CD8-positive, alpha-beta memory T cell (primary cell): ENCODE results near the gene SOX10. TPM values are rescaled to one million over a fixed set of nuclear protein-coding genes. Genes with fewer than 3 reads are reported as not detected.
"Not testable (repeated sequence)": the region's sequence is repeated elsewhere in the genome, so short reads cannot be mapped to it uniquely, and the experiment has no call there.

ENCODE experiments used
- CTCF ChIA-PET: fragments of 350-600 bp; sonication (Branson Sonifier 250); formaldehyde crosslinking; loops from one replicate; lab custom pipeline; 2021; ENCODE audit warnings: antibody characterized with exemption; lab: Charles Lee
- POLR2A ChIA-PET: fragments of 350-600 bp; sonication (Branson Sonifier 250); formaldehyde crosslinking; loops from one replicate; lab custom pipeline; 2021; ENCODE audit warnings: antibody characterized with exemption; lab: Charles Lee
- DNase-seq, 5 donors: peaks; one replicate each; pipeline versions ENCODE4 v3.0.0 to v3.0.0-alpha.2; 2020 to 2022; ENCODE audit warnings: mixed read lengths in 1 of 5
- H3K27ac ChIP-seq: one replicate; pipeline ENCODE4 v1.7.0; 2013; ENCODE audit warnings: low read depth, mild to moderate bottlenecking, low read length, moderate library complexity
- H3K27me3 ChIP-seq: 2 replicates; pipeline ENCODE4 v1.7.0; 2013; ENCODE audit warnings: low read length, mild to moderate bottlenecking; ENCODE audit not compliant: insufficient read depth, poor library complexity, severe bottlenecking
- H3K36me3 ChIP-seq: 2 replicates; pipeline ENCODE4 v1.7.0; 2013; ENCODE audit warnings: mild to moderate bottlenecking, low read length, moderate library complexity; ENCODE audit not compliant: insufficient read depth
- H3K4me1 ChIP-seq: 2 replicates; pipeline ENCODE4 v1.7.0; 2013; ENCODE audit warnings: mild to moderate bottlenecking, low read length, moderate library complexity; ENCODE audit not compliant: insufficient read depth
- H3K4me3 ChIP-seq: 2 replicates; pipeline ENCODE4 v1.7.0; 2013; ENCODE audit warnings: mild to moderate bottlenecking, low read length
- H3K9me3 ChIP-seq: 2 replicates; pipeline ENCODE4 v1.7.0; 2013; ENCODE audit warnings: mild to moderate bottlenecking, low read length
- H3K27ac Mint-ChIP-seq, 8 donors: one replicate each; pipeline ENCODE4 v1.8.0; 2020 to 2021; ENCODE audit warnings: mixed read lengths in 8 of 8, mild to moderate bottlenecking in 6 of 8, inconsistent platforms in 3 of 8, moderate library complexity in 3 of 8
- H3K27me3 Mint-ChIP-seq, 2 donors: one replicate each; pipeline ENCODE4 v1.8.0; 2020 to 2021; ENCODE audit warnings: mixed read lengths in 2 of 2, mild to moderate bottlenecking in 1 of 2, moderate library complexity in 1 of 2
- H3K36me3 Mint-ChIP-seq, 3 donors: one replicate each; pipeline ENCODE4 v1.8.0; 2020 to 2021; ENCODE audit warnings: mixed read lengths in 3 of 3, inconsistent platforms in 1 of 3, mild to moderate bottlenecking in 1 of 3
- H3K4me1 Mint-ChIP-seq, 3 donors: one replicate each; pipeline ENCODE4 v1.8.0; 2020 to 2021; ENCODE audit warnings: mixed read lengths in 3 of 3, inconsistent platforms in 1 of 3, mild to moderate bottlenecking in 1 of 3
- H3K4me3 Mint-ChIP-seq, 7 donors: one replicate each; pipeline ENCODE4 v1.8.0; 2020 to 2021; ENCODE audit warnings: mixed read lengths in 7 of 7, mild to moderate bottlenecking in 6 of 7, moderate library complexity in 4 of 7, inconsistent platforms in 2 of 7
- H3K9me3 Mint-ChIP-seq, 5 donors: one replicate each; pipeline ENCODE4 v1.8.0; 2020 to 2022; ENCODE audit warnings: mixed read lengths in 5 of 5, mild to moderate bottlenecking in 3 of 5, moderate library complexity in 2 of 5, inconsistent platforms in 1 of 5
- polyA plus RNA-seq: library from polyadenylated mRNA; unstranded; fragments of 300-500 nt; fragmentation: Illumina TruSeq; gene quantifications from one replicate; pipeline ENCODE4 v1.2.3, GENCODE V29; 2021
- total RNA-seq, 2 experiments: library from RNA; stranded (reverse); gene quantifications; one replicate each; pipeline ENCODE4 v1.2.3, GENCODE V29; 2021

Gene SOX10
- total and polyA plus RNA-seq, 3 experiments from 2014 or later: not detected

DNA sequence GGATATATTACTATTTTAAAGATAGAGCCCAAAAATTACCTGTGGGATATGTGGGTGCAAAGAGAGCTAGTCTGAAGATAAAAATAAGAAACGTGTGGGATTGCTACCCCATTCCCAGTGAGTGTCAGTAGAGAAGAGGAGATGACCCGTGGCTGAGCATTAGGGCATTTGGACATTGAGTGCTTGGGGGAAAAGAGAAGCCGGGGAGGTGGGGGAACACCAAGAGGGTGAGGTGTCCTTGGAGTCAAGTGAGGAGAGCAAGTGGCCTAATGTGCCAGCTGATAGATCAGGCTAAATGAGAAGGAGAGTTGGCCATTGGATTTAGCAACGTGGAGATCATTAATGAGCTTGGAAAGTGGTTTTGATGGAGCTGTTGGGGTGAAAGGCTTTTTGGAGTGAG, 29.7 kb downstream of the SOX10 start:
- Mint-ChIP-seq H3K4me1 (peaks cover 47 to 57% (median 52%) of the 10 kb centered on the region in 3 donors), H3K9me3 (no peaks in the 10 kb centered on the region), H3K4me3 (peak overlapping the region; percentile 94 to 100 (median 99)), H3K27ac (peak overlapping the region in 7 of 8 donors; percentile 47 to 98 (median 70)), H3K27me3 (peaks cover 8 to 12% of the 10 kb centered on the region in 2 donors), H3K36me3 (peaks cover 11 to 43% (median 29%) of the 10 kb centered on the region in 3 donors)
- H3K27me3 ChIP-seq: peaks cover 5% of the 10 kb centered on the region
- H3K4me1 ChIP-seq: peaks cover 17% of the 10 kb centered on the region
- no peak for DNase-seq
- peak overlapping the region; percentile 77 for H3K27ac ChIP-seq
- H3K9me3 ChIP-seq: no peaks in the 10 kb centered on the region
- CTCF ChIA-PET: interaction anchor here (0.7 to 2.0 kb wide), 5 partner anchors 11 to 137 kb away, joined by 3 to 7 read pairs (median 4); no protein-coding TSS in a partner anchor
- POLR2A ChIA-PET: interaction anchor here (0.6 to 1.2 kb wide), 3 partner anchors 49 to 143 kb away, joined by 3 to 4 read pairs (median 4); partner anchors contain the start of gene MICALL1
- peaks cover 21% of the 10 kb centered on the region for H3K36me3 ChIP-seq
- H3K4me3 ChIP-seq: no peak overlapping the region

DNA sequence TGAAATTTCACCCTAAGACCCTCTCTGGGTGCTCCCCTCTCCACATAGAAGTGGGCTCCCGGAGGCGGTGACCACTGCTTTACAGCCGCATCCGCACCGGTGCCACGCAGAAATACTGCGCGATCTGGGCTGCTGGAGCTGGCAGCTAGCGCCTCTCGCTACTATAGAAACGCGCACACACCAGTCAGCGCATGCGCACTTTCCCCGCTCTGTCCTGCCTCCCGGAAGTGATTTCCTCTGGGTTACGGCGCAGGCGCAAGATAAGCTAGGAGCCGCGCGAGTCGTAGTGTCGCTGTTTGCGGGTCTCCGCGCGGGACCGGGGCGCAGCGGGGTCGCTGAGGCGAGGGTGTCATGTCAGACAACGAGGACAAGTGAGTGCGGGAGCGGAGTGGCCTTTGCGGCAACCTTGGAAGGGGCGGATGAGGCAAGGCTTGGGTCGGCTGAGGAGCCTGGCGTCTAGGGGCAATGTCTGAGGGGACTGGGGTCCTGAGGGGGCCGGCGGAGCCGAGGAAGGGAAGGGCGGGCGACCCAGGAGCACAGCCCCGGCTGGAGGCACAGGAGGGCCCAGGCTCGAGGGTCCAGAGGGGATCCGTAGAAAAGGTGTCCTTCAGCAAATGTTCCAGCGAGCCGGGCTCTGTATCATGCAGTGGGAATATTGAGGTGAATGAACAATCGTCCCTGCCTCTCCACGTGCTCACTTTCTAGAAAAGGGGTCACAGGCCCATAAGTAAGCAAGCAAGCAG, 30.7 kb downstream of the SOX10 start, which contains the start of the genes C22orf23 and POLR2F:
TSS of gene C22orf23 (minus strand) at position 165 of the 743 bp plus-strand sequence. CDS start 452 bp downstream, outside the sequence.
TSS of gene POLR2F (plus strand) at position 263 of the 743 bp plus-strand sequence. CDS start at position 352, 89 bp downstream.
- H3K4me3 ChIP-seq: peak within 1 kb of the TSS; percentile 93
- peak within 1 kb of the TSS; percentile 70 to 100 (median 98) for H3K27ac Mint-ChIP-seq
- peaks cover 8 to 12% of the 10 kb centered on the region in 2 donors for H3K27me3 Mint-ChIP-seq
- peaks cover 13% of the 10 kb centered on the region for H3K36me3 ChIP-seq
- peaks cover 4 to 32% (median 19%) of the 10 kb centered on the region in 3 donors for H3K36me3 Mint-ChIP-seq
- H3K9me3 ChIP-seq: no peaks in the 10 kb centered on the region
- peak within 1 kb of the TSS; percentile 77 for H3K27ac ChIP-seq
- ChIA-PET CTCF (interaction anchor here (1.3 to 2.0 kb wide), 6 partner anchors 12 to 136 kb away, joined by 3 to 7 read pairs (median 4); partner anchors contain the start of gene MICALL1), POLR2A (interaction anchor here (0.5 to 1.2 kb wide), 5 partner anchors 18 to 142 kb away, joined by 3 to 4 read pairs (median 4); partner anchors contain the start of gene MICALL1)
- peaks cover 5% of the 10 kb centered on the region for H3K27me3 ChIP-seq
- H3K4me1 ChIP-seq: peaks cover 17% of the 10 kb centered on the region
- H3K4me1 Mint-ChIP-seq: peaks cover 43 to 50% (median 49%) of the 10 kb centered on the region in 3 donors
- peak within 1 kb of the TSS; percentile 94 to 100 (median 99) for H3K4me3 Mint-ChIP-seq
- peak; percentile 94 to 98 (median 96) for DNase-seq
- H3K9me3 Mint-ChIP-seq: no peaks in the 10 kb centered on the region

DNA sequence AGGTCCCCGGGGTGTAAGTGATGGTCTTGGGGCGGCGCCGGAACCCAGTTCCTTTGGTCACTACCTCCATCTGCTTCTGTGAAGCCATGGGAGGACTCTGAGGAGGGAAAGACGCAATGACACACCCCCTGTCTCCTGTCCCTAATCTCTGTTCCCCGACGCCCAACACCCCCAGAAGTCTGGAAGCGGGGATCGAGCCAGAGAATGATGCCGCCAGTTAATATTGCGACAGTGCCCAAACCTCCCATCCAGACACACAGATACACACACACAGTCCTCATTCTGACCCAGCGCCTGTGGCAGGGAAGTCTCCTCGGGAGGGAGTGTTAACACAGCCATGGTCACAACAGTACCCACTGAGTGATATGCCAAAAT, 31.3 kb downstream of the SOX10 start:
- H3K27ac Mint-ChIP-seq: peak overlapping the region in 7 of 8 donors; percentile 63 to 100 (median 98)
- Histone ChIP-seq H3K4me3 (peak overlapping the region; percentile 93), H3K4me1 (peaks cover 17% of the 10 kb centered on the region), H3K9me3 (no peaks in the 10 kb centered on the region), H3K27me3 (peaks cover 5% of the 10 kb centered on the region), H3K36me3 (peaks cover 10% of the 10 kb centered on the region), H3K27ac (peak overlapping the region; percentile 77)
- H3K9me3 Mint-ChIP-seq: no peaks in the 10 kb centered on the region
- peaks cover 41 to 47% (median 45%) of the 10 kb centered on the region in 3 donors for H3K4me1 Mint-ChIP-seq
- no peak for DNase-seq
- peaks cover 4 to 28% (median 16%) of the 10 kb centered on the region in 3 donors for H3K36me3 Mint-ChIP-seq
- peak overlapping the region; percentile 94 to 100 (median 99) for H3K4me3 Mint-ChIP-seq
- POLR2A ChIA-PET: interaction anchor here (0.6 kb wide), 1 partner anchor 18 kb away, joined by 4 read pairs; no protein-coding TSS in a partner anchor
- peaks cover 8 to 12% of the 10 kb centered on the region in 2 donors for H3K27me3 Mint-ChIP-seq
- CTCF ChIA-PET: interaction anchor here (1.3 to 2.0 kb wide), 4 partner anchors 13 to 135 kb away, joined by 3 to 7 read pairs (median 4); partner anchors contain the start of gene MICALL1

DNA sequence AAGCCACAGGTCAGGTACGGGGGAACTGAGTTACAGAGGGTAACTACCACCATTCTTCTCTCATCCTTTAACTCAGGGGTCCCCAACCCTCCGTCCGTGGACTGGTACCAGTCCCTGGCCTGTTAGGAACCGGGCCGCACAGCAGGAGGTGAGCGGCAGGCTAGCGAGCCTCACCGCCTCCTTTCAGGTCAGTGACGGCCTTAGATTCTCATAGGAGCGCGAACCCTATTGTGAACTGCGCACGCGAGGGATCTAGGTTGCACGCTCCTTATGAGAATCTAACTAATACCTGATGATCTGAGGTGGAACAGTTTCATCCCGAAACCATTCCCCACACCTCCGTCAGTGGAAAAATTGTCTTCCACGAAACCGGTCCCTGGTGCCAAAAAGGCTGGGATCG, 31.7 kb downstream of the SOX10 start:
- DNase-seq, H3K9me3 Mint-ChIP-seq, H3K27me3 ChIP-seq, H3K9me3 ChIP-seq, H3K27ac ChIP-seq, H3K36me3 ChIP-seq: not testable (repeated sequence)
- Mint-ChIP-seq H3K27ac (peak overlapping the region in 6 of 8 donors; percentile 36 to 98 (median 58)), H3K36me3 (peaks cover 4 to 24% (median 14%) of the 10 kb centered on the region in 3 donors), H3K27me3 (peaks cover 9 to 12% of the 10 kb centered on the region in 2 donors), H3K4me1 (peaks cover 38 to 44% (median 42%) of the 10 kb centered on the region in 3 donors), H3K4me3 (peak overlapping the region; percentile 94 to 100 (median 99))
- Histone ChIP-seq H3K4me3 (peak overlapping the region; percentile 93), H3K4me1 (peaks cover 17% of the 10 kb centered on the region)
- POLR2A ChIA-PET: interaction anchor here (0.6 kb wide), 1 partner anchor 602 kb away, joined by 4 read pairs; no protein-coding TSS in a partner anchor
- CTCF ChIA-PET: interaction anchor here (1.2 to 1.4 kb wide), 4 partner anchors 12 to 47 kb away, joined by 3 to 4 read pairs (median 3); partner anchors contain the start of gene MICALL1

DNA sequence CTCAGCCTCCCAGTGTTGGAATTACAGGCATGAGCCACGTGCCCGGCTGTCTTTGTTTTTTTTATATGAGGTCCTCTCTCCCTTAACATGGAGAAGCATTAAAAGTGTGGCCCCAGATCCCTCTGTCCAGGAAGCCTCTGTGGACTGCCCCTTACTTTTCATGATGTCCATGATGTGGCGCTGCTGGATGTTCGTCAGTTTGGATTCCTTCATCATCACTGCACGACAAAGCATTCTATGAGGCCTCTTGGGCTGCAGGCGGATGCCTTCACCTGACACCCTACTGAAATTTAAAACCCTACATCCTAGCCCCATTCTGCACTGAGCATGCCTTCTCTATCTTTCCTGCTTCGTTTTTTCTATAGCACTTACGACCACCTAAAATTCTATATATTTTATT, 33.0 kb downstream of the SOX10 start:
- DNase-seq: no peak
- ChIA-PET POLR2A (no interaction called here), CTCF (interaction anchor here (1.2 to 1.3 kb wide), 2 partner anchors 13 to 45 kb away, joined by 3 read pairs; partner anchors contain the start of gene MICALL1)
- Histone ChIP-seq H3K36me3 (no peaks in the 10 kb centered on the region), H3K4me3 (no peak overlapping the region), H3K9me3 (no peaks in the 10 kb centered on the region), H3K4me1 (peaks cover 17% of the 10 kb centered on the region), H3K27ac (no peak overlapping the region), H3K27me3 (peaks cover 5% of the 10 kb centered on the region)
- peak overlapping the region in 2 of 7 donors; percentile 17 to 45 for H3K4me3 Mint-ChIP-seq
- peak overlapping the region in 1 of 8 donors; percentile 51 for H3K27ac Mint-ChIP-seq
- no peaks in the 10 kb centered on the region for H3K9me3 Mint-ChIP-seq
- peaks cover 0 to 12% (median 3%) of the 10 kb centered on the region in 3 donors for H3K36me3 Mint-ChIP-seq
- peaks cover 27 to 31% (median 29%) of the 10 kb centered on the region in 3 donors for H3K4me1 Mint-ChIP-seq
- H3K27me3 Mint-ChIP-seq: peaks cover 8 to 12% of the 10 kb centered on the region in 2 donors

DNA sequence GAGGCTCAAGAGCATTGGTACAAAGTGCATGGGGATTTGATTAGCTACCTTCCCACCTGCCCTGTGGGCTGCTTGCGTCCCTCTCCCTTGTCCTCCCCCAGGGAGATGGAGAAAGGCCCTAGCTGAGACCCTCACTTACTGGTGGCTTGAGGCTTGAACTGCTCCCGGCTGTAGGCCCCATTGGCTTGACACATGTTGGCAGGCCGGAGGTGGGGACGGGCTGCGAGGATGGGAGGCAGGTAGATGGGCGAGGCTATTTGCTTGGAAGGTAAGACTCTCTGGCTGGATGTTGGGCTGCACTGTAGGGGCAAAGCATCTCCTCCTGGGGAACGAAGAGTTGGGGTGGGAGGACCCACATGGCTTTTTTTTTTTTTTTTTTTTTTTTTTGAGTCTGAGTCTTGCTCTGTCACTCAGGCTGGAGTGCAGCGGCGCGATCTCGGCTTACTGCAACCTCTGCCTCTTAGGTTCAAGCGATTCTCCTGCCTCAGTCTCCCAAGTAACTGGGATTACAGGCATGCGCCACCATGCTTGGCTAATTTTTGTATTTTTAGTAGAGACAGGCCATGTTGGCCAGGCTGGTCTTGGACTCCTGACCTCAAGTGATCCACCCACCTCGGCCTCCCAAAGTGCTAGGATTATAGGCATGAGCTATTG, 37.1 kb downstream of the SOX10 start:
- DNase-seq, H3K4me3 Mint-ChIP-seq, H3K36me3 Mint-ChIP-seq, H3K27ac ChIP-seq, H3K9me3 Mint-ChIP-seq, POLR2A ChIA-PET, H3K4me3 ChIP-seq, CTCF ChIA-PET, H3K27me3 Mint-ChIP-seq, H3K9me3 ChIP-seq, H3K27me3 ChIP-seq, H3K4me1 Mint-ChIP-seq, H3K27ac Mint-ChIP-seq, H3K4me1 ChIP-seq, H3K36me3 ChIP-seq: not testable (repeated sequence)

DNA sequence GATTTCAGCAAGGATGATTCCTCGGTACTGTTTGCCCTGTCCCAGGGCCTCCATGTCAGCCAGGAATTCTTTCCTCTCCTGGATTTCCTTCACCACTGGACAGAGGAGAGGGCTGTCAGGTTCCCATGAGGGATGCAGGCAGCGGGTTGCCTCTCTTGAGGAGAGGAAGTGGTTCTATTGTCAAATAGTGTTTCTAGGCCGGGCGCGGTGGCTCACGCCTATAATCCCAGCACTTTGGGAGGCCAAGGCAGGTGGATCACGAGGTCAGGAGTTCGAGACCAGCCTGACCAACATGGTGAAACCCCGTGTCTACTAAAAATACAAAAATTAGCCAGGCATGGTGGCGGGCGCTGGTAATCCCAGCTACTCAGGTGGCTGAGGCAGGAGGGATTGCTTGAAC, 39.9 kb downstream of the SOX10 start:
- H3K4me3 ChIP-seq, H3K27me3 Mint-ChIP-seq, H3K4me1 Mint-ChIP-seq, H3K9me3 ChIP-seq, H3K9me3 Mint-ChIP-seq, H3K36me3 ChIP-seq, H3K4me3 Mint-ChIP-seq, H3K4me1 ChIP-seq, H3K27ac Mint-ChIP-seq, CTCF ChIA-PET, H3K27me3 ChIP-seq, POLR2A ChIA-PET, H3K27ac ChIP-seq, DNase-seq: not testable (repeated sequence)
- peaks cover 0 to 20% (median 6%) of the 10 kb centered on the region in 3 donors for H3K36me3 Mint-ChIP-seq
